K562 (cell line): Measurements from ENCODE around the gene LBHD2. TPM values are rescaled to one million over a fixed set of nuclear protein-coding genes. Genes with fewer than 3 reads are reported as not detected.

ENCODE experiments used
- ATAC-seq: fragments of 200-7000 bp; cut with Tn5 transposase; 3 replicates; pipeline ENCODE4 v1.9.1; 2020; ENCODE audit warnings: moderate library complexity
- BruUV-seq: library from RNA; stranded (reverse); fragments of 400-500 nt; replicated peaks from 2 replicates; lab custom pipeline; 2021; lab: Mats Ljungman, UMichigan
- CTCF ChIA-PET: fragments of 300-600 bp; formaldehyde crosslinking; extraction: SDS; loops from one replicate; lab custom pipeline; 2021; ENCODE audit warnings: low intra/inter-chr PET ratio; lab: Yijun Ruan, JAX
- POLR2A ChIA-PET: fragments of 300-600, 350-650 bp; sonication (Branson Sonifier 250); formaldehyde crosslinking; extraction: SDS; loops from one replicate; lab custom pipeline; 2021; ENCODE audit warnings: antibody characterized with exemption, inconsistent platforms; lab: Yijun Ruan, JAX
- DNase-seq, 4 experiments: peaks; one replicate each; pipeline versions ENCODE4 v3.0.0 to v3.0.0-alpha.2; 2011 to 2018; ENCODE audit warnings: low spot score in 3 of 4, mixed read lengths in 3 of 4; ENCODE audit errors: extremely low read depth in 1 of 4
- FAIRE-seq: peaks from 2 replicates; lab custom pipeline; 2011; peaks lifted over from hg19 to GRCh38; lab: Jason Lieb, UNC
- H2AFZ ChIP-seq: 2 replicates; pipeline ENCODE4 v1.6.0; 2011; ENCODE audit warnings: low read depth, low read length, control low read depth, inconsistent platforms
- H3K27ac ChIP-seq: fragments of 200-600 bp; 3 replicates; pipeline ENCODE4 v1.8.0; 2011; ENCODE audit warnings: low read depth, mild to moderate bottlenecking, control low read depth, inconsistent platforms, low read length, moderate library complexity, mixed read lengths; ENCODE audit errors: extremely low read depth
- H3K27me3 ChIP-seq, 2 experiments: fragments of 300-600 bp in 1 of 2; 2 replicates in 1 of 2; 3 replicates in 1 of 2; pipeline versions ENCODE4 v1.6.0 to v1.8.0; 2011; ENCODE audit warnings: inconsistent platforms in 2 of 2, low read length in 2 of 2, mild to moderate bottlenecking in 1 of 2, mixed read lengths in 1 of 2, moderate library complexity in 1 of 2; ENCODE audit not compliant: control insufficient read depth in 2 of 2, insufficient read depth in 2 of 2
- H3K36me3 ChIP-seq: fragments of 300-600 bp; 3 replicates; pipeline ENCODE4 v1.8.0; 2011; ENCODE audit warnings: mild to moderate bottlenecking, low read length, inconsistent platforms; ENCODE audit not compliant: control insufficient read depth, insufficient read depth
- H3K4me1 ChIP-seq, 2 experiments: fragments of 200-600 bp in 1 of 2; replicated peaks in 1 of 2; 2 replicates in 1 of 2; 3 replicates in 1 of 2; pipeline versions ENCODE4 v1.5.1 to v1.8.0; 2011; ENCODE audit warnings: inconsistent platforms in 2 of 2, low read length in 2 of 2, mild to moderate bottlenecking in 1 of 2, mixed read lengths in 1 of 2, moderate library complexity in 1 of 2; ENCODE audit not compliant: control insufficient read depth in 2 of 2, insufficient read depth in 2 of 2
- H3K4me2 ChIP-seq: 2 replicates; pipeline ENCODE4 v1.6.1; 2011; ENCODE audit warnings: low read length, control low read depth, inconsistent platforms, mixed read lengths; ENCODE audit not compliant: insufficient read depth
- H3K4me3 ChIP-seq: fragments of 200-600 bp; sonication (generic), shearing (Covaris generic); 2 replicates; pipeline ENCODE4 v1.5.1; 2016; ENCODE audit warnings: control low read depth, inconsistent platforms
- H3K79me2 ChIP-seq: fragments of 200-600 bp; 3 replicates; pipeline ENCODE4 v1.8.0; 2011; ENCODE audit warnings: low read length, inconsistent platforms; ENCODE audit not compliant: control insufficient read depth, insufficient read depth
- H3K9ac ChIP-seq, 2 experiments: 2 replicates each; pipeline versions ENCODE4 v1.6.0 to v1.6.1; 2011; ENCODE audit warnings: low read depth in 2 of 2, low read length in 2 of 2, control low read depth in 1 of 2, inconsistent platforms in 1 of 2, mild to moderate bottlenecking in 1 of 2, mixed read lengths in 1 of 2; ENCODE audit not compliant: insufficient read depth in 1 of 2
- H3K9me1 ChIP-seq: one replicate; pipeline ENCODE4 v1.6.0; 2011; ENCODE audit warnings: inconsistent platforms, mild to moderate bottlenecking, low read length, moderate library complexity; ENCODE audit not compliant: control insufficient read depth, insufficient read depth
- H3K9me3 ChIP-seq: replicated peaks from 2 replicates; pipeline ENCODE4 v1.5.1; 2011; ENCODE audit warnings: low read depth, low read length, inconsistent platforms; ENCODE audit not compliant: control insufficient read depth, insufficient read depth
- H4K20me1 ChIP-seq: replicated peaks from 2 replicates; pipeline ENCODE4 v1.6.1; 2011; ENCODE audit warnings: low read length, inconsistent platforms, mixed read lengths; ENCODE audit not compliant: control insufficient read depth, insufficient read depth
- ARHGAP35 ChIP-seq: fragments of 450-650 bp; IDR thresholded peaks from 2 replicates; pipeline ENCODE4 v1.6.1; 2018; ENCODE audit not compliant: partially characterized antibody
- CBX3 ChIP-seq, 2 experiments: IDR thresholded peaks; 1 replicate in 1 of 2; 2 replicates in 1 of 2; pipeline ENCODE4 v1.6.1; 2012; ENCODE audit warnings: inconsistent platforms in 2 of 2, low read length in 2 of 2, borderline replicate concordance in 1 of 2, control low read depth in 1 of 2
- CREM ChIP-seq: IDR thresholded peaks from 2 replicates; pipeline ENCODE4 v1.6.1; 2014; ENCODE audit warnings: antibody characterized with exemption, low read depth
- FOXO4 ChIP-seq: fragments of 450-650 bp; formaldehyde crosslinking; IDR thresholded peaks from 2 replicates; pipeline ENCODE4 v1.4.0; 2020; ENCODE audit warnings: mild to moderate bottlenecking, moderate library complexity
- KHSRP ChIP-seq: fragments of 450-650 bp; IDR thresholded peaks from 2 replicates; pipeline ENCODE4 v1.6.1; 2017
- PHF8 ChIP-seq: fragments of 200-600 bp; sonication (generic); IDR thresholded peaks from 2 replicates; pipeline ENCODE4 v1.6.1; 2012; ENCODE audit warnings: mixed run types, mild to moderate bottlenecking, inconsistent platforms, low read length, moderate library complexity, borderline replicate concordance
- POLR2A ChIP-seq: fragments of 450-650 bp; conservative IDR thresholded peaks from 2 replicates; pipeline ENCODE4 v1.6.1; 2016
- SMARCA4 ChIP-seq: fragments of 450-650 bp; IDR thresholded peaks from 2 replicates; pipeline ENCODE4 v1.6.1; 2016
- TAF15 ChIP-seq: fragments of 200-400 bp; formaldehyde crosslinking; IDR thresholded peaks from 2 replicates; pipeline ENCODE4 v1.6.1; 2017; ENCODE audit warnings: mild to moderate bottlenecking, low read depth, low read length, moderate library complexity
- TCF3 ChIP-seq: sonication (generic); formaldehyde crosslinking; IDR thresholded peaks from 2 replicates; pipeline ENCODE4 v1.4.0; 2020; ENCODE audit warnings: mild to moderate bottlenecking, missing genetic modification reagents
- ZNF431 ChIP-seq: sonication (generic); formaldehyde crosslinking; IDR thresholded peaks from 2 replicates; pipeline ENCODE4 v1.8.0; 2022; ENCODE audit warnings: mild to moderate bottlenecking, missing genetic modification reagents
- WGBS: fragments of 100-300 bp; shearing (Covaris generic); methylation state at CpG from one replicate; pipeline ENCODE4 v1.1.6; 2016; ENCODE audit warnings: low coverage, mixed read lengths; ENCODE audit not compliant: insufficient coverage; ENCODE audit errors: missing lambda C conversion rate; 5-methylcytosine and 5-hydroxymethylcytosine counted together
- in situ Hi-C: fragments of 300-500 bp; cut with MboI; formaldehyde crosslinking; loops from 4 replicates; pipeline ENCODE4 v1.15.0; 2018; ENCODE audit warnings: inconsistent platforms, mixed read lengths
- intact Hi-C: fragments of 100-400 bp; cut with micrococcal nuclease; formaldehyde crosslinking; loops from 2 replicates; pipeline ENCODE4 v1.14.2; 2022
- polyA plus RNA-seq, 8 experiments: library from polyadenylated mRNA; depleted of rRNA in 4 of 8; stranded (reverse) in 5 of 8; unstranded in 3 of 8; fragments of >200 nt; fragmentation: Nextera tagmentation in 2 of 8; fragmentation: Illumina TruSeq in 1 of 8; extraction: Ambion mirVana in 2 of 8; extraction: Trizol in 1 of 8; gene quantifications; 2 replicates each; pipeline versions ENCODE4 v1.2.1 to v1.2.3, GENCODE V29; 2011 to 2014; ENCODE audit warnings: inconsistent platforms in 1 of 8, missing spikeins in 1 of 8
- total RNA-seq, 7 experiments: library from RNA; depleted of rRNA in 6 of 7; stranded (reverse); fragments of >200 nt in 6 of 7; fragmentation: Illumina TruSeq in 2 of 7; extraction: Trizol in 2 of 7; gene quantifications; 2 replicates each; pipeline versions ENCODE4 v1.2.1 to v1.2.3, GENCODE V29; 2011 to 2021; ENCODE audit warnings: low replicate concordance in 1 of 7
- TF ChIP-seq, protein P1 (sequence below), 2 experiments: fragments of 450-650 bp in 1 of 2; IDR thresholded peaks; 2 replicates each; pipeline ENCODE4 v1.6.1; 2011 to 2017; ENCODE audit warnings: low read depth in 2 of 2, antibody characterized with exemption in 1 of 2, borderline replicate concordance in 1 of 2, low read length in 1 of 2, mild to moderate bottlenecking in 1 of 2, mixed read lengths in 1 of 2; ENCODE audit not compliant: control insufficient read depth in 1 of 2
- TF ChIP-seq, protein P2 (sequence below): fragments of 250-450 bp; sonication (Bioruptor Pico); IDR thresholded peaks from 2 replicates; pipeline ENCODE4 v1.4.0; 2020; ENCODE audit warnings: mild to moderate bottlenecking, moderate library complexity, borderline replicate concordance
- TF ChIP-seq, protein P3 (sequence below): fragments of 450-650 bp; IDR thresholded peaks from 2 replicates; pipeline ENCODE4 v1.6.1; 2017; ENCODE audit warnings: mild to moderate bottlenecking, moderate library complexity

LBHD2 gene
- total and polyA plus RNA-seq, 9 of the 15 experiments (the other 6 are each of a cell fraction or from before 2014, with no cell fraction given) = not detected

- Histone ChIP-seq H2AFZ (no peak overlapping the region), H3K4me1 (peaks cover 3 to 58% of the 10 kb centered on the region in 2 experiments; a peak in 4 of 5 replicates)
- in situ Hi-C loops = no loop called here
- TF ChIP-seq POLR2A (no peak), CBX3 (IDR thresholded peaks at IDR 0.05; ENCODE audit: borderline replicate concordance in 1 of 2, low read length in 2 of 2) (no peak), TCF3 (CRISPR knock-in tag) (no peak), ARHGAP35 (no peak), CREM (no peak), PHF8 (no peak), KHSRP (no peak), FOXO4 (CRISPR knock-in tag) (no peak), SMARCA4 (no peak), TAF15 (no peak), ZNF431 (no peak)
- TF ChIP-seq, protein P1, sequence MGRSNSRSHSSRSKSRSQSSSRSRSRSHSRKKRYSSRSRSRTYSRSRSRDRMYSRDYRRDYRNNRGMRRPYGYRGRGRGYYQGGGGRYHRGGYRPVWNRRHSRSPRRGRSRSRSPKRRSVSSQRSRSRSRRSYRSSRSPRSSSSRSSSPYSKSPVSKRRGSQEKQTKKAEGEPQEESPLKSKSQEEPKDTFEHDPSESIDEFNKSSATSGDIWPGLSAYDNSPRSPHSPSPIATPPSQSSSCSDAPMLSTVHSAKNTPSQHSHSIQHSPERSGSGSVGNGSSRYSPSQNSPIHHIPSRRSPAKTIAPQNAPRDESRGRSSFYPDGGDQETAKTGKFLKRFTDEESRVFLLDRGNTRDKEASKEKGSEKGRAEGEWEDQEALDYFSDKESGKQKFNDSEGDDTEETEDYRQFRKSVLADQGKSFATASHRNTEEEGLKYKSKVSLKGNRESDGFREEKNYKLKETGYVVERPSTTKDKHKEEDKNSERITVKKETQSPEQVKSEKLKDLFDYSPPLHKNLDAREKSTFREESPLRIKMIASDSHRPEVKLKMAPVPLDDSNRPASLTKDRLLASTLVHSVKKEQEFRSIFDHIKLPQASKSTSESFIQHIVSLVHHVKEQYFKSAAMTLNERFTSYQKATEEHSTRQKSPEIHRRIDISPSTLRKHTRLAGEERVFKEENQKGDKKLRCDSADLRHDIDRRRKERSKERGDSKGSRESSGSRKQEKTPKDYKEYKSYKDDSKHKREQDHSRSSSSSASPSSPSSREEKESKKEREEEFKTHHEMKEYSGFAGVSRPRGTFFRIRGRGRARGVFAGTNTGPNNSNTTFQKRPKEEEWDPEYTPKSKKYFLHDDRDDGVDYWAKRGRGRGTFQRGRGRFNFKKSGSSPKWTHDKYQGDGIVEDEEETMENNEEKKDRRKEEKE (IDR thresholded peaks at IDR 0.05; ENCODE audit: borderline replicate concordance in 1 of 2, control insufficient read depth in 1 of 2, low read depth in 2 of 2, low read length in 1 of 2) = no peak
- TF ChIP-seq, protein P2, sequence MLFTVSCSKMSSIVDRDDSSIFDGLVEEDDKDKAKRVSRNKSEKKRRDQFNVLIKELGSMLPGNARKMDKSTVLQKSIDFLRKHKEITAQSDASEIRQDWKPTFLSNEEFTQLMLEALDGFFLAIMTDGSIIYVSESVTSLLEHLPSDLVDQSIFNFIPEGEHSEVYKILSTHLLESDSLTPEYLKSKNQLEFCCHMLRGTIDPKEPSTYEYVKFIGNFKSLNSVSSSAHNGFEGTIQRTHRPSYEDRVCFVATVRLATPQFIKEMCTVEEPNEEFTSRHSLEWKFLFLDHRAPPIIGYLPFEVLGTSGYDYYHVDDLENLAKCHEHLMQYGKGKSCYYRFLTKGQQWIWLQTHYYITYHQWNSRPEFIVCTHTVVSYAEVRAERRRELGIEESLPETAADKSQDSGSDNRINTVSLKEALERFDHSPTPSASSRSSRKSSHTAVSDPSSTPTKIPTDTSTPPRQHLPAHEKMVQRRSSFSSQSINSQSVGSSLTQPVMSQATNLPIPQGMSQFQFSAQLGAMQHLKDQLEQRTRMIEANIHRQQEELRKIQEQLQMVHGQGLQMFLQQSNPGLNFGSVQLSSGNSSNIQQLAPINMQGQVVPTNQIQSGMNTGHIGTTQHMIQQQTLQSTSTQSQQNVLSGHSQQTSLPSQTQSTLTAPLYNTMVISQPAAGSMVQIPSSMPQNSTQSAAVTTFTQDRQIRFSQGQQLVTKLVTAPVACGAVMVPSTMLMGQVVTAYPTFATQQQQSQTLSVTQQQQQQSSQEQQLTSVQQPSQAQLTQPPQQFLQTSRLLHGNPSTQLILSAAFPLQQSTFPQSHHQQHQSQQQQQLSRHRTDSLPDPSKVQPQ (CRISPR knock-in tag) = no peak
- TF ChIP-seq, protein P3, sequence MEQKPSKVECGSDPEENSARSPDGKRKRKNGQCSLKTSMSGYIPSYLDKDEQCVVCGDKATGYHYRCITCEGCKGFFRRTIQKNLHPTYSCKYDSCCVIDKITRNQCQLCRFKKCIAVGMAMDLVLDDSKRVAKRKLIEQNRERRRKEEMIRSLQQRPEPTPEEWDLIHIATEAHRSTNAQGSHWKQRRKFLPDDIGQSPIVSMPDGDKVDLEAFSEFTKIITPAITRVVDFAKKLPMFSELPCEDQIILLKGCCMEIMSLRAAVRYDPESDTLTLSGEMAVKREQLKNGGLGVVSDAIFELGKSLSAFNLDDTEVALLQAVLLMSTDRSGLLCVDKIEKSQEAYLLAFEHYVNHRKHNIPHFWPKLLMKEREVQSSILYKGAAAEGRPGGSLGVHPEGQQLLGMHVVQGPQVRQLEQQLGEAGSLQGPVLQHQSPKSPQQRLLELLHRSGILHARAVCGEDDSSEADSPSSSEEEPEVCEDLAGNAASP = no peak
Measured at GRCh38 chr14:103070263-103070885, 13.6 kb upstream of the LBHD2 start.

More at GRCh38 chr14:103070263-103070885, 13.6 kb upstream of the LBHD2 start:
- H3K9me3 ChIP-seq = no peaks in the 10 kb centered on the region
- peaks cover 0 to 6% of the 10 kb centered on the region in 2 experiments; a peak in 2 of 5 replicates for H3K27me3 ChIP-seq
- no peaks in the 10 kb centered on the region for H3K9me1 ChIP-seq
- H3K4me3 ChIP-seq = no peak overlapping the region
- H3K79me2 ChIP-seq = no peaks in the 10 kb centered on the region
- ATAC-seq = no peak
- ChIA-PET CTCF (no interaction called here), POLR2A (no interaction called here)
- intact Hi-C loops = loop anchor here (10.0 kb wide), 1 partner anchor 474 kb away; no protein-coding TSS in a partner anchor
- no peaks in the 10 kb centered on the region for H4K20me1 ChIP-seq
- H3K4me2 ChIP-seq = no peak overlapping the region
- WGBS = 42% methylated on average over 7 of the region's 8 CpGs
- no peak for DNase-seq
- FAIRE-seq = no peak
- no peak overlapping the region for H3K27ac ChIP-seq
- no TSS peak for BruUV-seq
- no peak overlapping the region for H3K9ac ChIP-seq
- no peaks in the 10 kb centered on the region for H3K36me3 ChIP-seq
